ENCODE data around the gene TMEM128. TPM values are rescaled to one million over a fixed set of nuclear protein-coding genes. Genes with fewer than 3 reads are reported as not detected.
A peak's percentile ranks its signal among the peaks of the same experiment; 100 is the strongest.
"Not testable (repeated sequence)": the region's sequence is repeated elsewhere in the genome, so short reads cannot be mapped to it uniquely, and the experiment has no call there.

The TMEM128 gene
- total RNA-seq, 1 donor from 2014 or later: 31.7 TPM

- no peak for DNase-seq (ENCODE audit: low spot score in 2 of 2, unreplicated experiment in 2 of 2)
- TF ChIP-seq, protein P1, sequence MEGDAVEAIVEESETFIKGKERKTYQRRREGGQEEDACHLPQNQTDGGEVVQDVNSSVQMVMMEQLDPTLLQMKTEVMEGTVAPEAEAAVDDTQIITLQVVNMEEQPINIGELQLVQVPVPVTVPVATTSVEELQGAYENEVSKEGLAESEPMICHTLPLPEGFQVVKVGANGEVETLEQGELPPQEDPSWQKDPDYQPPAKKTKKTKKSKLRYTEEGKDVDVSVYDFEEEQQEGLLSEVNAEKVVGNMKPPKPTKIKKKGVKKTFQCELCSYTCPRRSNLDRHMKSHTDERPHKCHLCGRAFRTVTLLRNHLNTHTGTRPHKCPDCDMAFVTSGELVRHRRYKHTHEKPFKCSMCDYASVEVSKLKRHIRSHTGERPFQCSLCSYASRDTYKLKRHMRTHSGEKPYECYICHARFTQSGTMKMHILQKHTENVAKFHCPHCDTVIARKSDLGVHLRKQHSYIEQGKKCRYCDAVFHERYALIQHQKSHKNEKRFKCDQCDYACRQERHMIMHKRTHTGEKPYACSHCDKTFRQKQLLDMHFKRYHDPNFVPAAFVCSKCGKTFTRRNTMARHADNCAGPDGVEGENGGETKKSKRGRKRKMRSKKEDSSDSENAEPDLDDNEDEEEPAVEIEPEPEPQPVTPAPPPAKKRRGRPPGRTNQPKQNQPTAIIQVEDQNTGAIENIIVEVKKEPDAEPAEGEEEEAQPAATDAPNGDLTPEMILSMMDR (IDR thresholded peaks at IDR 0.05; ENCODE audit: unreplicated experiment): no peak
- no peak overlapping the region for H3K27ac Mint-ChIP-seq
- H3K4me3 Mint-ChIP-seq: no peak overlapping the region
- peaks cover 39% of the 10 kb centered on the region for H3K27me3 Mint-ChIP-seq (ENCODE audit: low read depth)
- no peaks in the 10 kb centered on the region for H3K9me3 Mint-ChIP-seq
- H3K36me3 Mint-ChIP-seq: no peaks in the 10 kb centered on the region
- H3K4me1 Mint-ChIP-seq: peaks cover 1% of the 10 kb centered on the region
These were observed 6.2 kb upstream of the TMEM128 start for GRCh38 chr4:4254199-4254598.

DNA sequence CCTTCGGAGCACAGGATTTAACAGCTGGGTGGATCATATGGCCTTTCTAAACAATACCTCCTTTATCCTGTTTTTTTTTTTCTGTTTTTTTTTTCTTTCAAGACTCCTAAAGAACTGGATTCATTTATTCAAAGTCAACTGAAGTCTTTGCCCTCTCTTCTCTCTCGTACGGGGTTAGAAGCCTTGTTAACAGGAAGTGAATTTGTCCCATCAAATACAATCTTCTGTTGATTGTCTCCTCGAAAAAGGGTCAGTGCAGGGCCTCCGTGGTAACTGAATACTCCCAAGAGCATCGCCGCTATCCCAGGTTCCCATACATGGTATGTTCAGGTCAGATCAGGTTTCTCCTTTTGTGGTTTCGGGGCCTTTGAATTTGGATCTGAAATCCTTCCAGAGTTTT lies 1.8 kb upstream of the TMEM128 start:
- Mint-ChIP-seq H3K36me3 (peaks cover 8% of the 10 kb centered on the region), H3K27ac (peak overlapping the region; percentile 7), H3K27me3 (ENCODE audit: low read depth) (peaks cover 20% of the 10 kb centered on the region), H3K4me3 (peak overlapping the region; percentile 49), H3K4me1 (peaks cover 18% of the 10 kb centered on the region), H3K9me3 (no peaks in the 10 kb centered on the region)
- TF ChIP-seq, protein P1 (IDR thresholded peaks at IDR 0.05; ENCODE audit: unreplicated experiment): no peak
- DNase-seq (ENCODE audit: low spot score in 2 of 2, unreplicated experiment in 2 of 2): no peak

DNA sequence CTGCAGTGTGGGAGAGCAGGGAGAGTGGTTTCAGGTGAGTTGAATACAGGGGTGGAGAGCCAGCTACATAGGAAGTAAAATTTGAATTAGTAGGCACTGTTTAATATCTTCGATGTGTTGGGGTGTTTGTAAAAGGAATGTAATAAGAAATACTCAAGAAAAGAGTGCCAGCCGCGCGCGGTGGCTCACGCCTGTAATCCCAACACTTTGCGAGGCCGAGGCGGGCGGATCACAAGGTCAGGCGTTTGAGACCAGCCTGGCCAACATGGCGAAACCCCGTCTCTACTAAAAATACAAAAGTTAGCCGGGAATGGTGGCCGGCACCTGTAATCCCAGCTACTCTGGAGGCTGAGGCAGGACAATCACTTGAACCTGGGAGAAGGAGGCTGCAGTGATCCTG lies 1.3 kb upstream of the TMEM128 start:
- not testable (repeated sequence) for H3K36me3 Mint-ChIP-seq; DNase-seq (ENCODE audit: low spot score in 2 of 2, unreplicated experiment in 2 of 2); H3K9me3 Mint-ChIP-seq
- Mint-ChIP-seq H3K4me3 (peak overlapping the region; percentile 86), H3K27me3 (ENCODE audit: low read depth) (peaks cover 15% of the 10 kb centered on the region), H3K27ac (peak overlapping the region; percentile 97), H3K4me1 (peaks cover 18% of the 10 kb centered on the region)

- peak overlapping the region; percentile 97 for H3K27ac Mint-ChIP-seq
- TF ChIP-seq, protein P1 (IDR thresholded peaks at IDR 0.05; ENCODE audit: unreplicated experiment): no peak
- H3K36me3 Mint-ChIP-seq: peaks cover 10% of the 10 kb centered on the region
- no peaks in the 10 kb centered on the region for H3K9me3 Mint-ChIP-seq
- H3K4me1 Mint-ChIP-seq: peaks cover 18% of the 10 kb centered on the region
- peak overlapping the region; percentile 86 for H3K4me3 Mint-ChIP-seq
- no peak for DNase-seq (ENCODE audit: low spot score in 2 of 2, unreplicated experiment in 2 of 2)
- H3K27me3 Mint-ChIP-seq (ENCODE audit: low read depth): peaks cover 12% of the 10 kb centered on the region
These were observed 821 bp upstream of the TMEM128 start for GRCh38 chr4:4248885-4249203.

DNA sequence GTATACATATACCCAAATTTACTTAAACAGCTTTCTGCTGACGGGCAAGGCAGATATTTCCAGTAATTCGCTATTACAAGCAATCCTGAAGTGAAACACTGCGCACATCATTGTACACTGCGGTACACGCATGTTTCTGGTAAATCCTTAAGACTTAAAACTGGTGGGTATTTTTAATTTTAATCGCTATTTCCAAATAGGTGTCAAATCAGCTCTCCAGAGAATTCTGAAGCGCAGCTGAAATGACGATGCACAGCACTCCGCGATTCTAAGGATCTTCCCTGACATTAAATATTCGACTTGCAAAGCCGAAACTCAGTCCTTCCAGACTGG lies 361 bp downstream of the TMEM128 start:
- H3K9me3 Mint-ChIP-seq: no peaks in the 10 kb centered on the region
- H3K36me3 Mint-ChIP-seq: peaks cover 18% of the 10 kb centered on the region
- TF ChIP-seq, protein P1 (IDR thresholded peaks at IDR 0.05; ENCODE audit: unreplicated experiment): no peak
- no peak for DNase-seq (ENCODE audit: low spot score in 2 of 2, unreplicated experiment in 2 of 2)
- H3K27me3 Mint-ChIP-seq (ENCODE audit: low read depth): peaks cover 4% of the 10 kb centered on the region
- H3K4me1 Mint-ChIP-seq: peaks cover 18% of the 10 kb centered on the region
- H3K4me3 Mint-ChIP-seq: peak overlapping the region; percentile 86
- H3K27ac Mint-ChIP-seq: peak overlapping the region; percentile 97

- no peak overlapping the region for H3K4me3 Mint-ChIP-seq
- peaks cover 18% of the 10 kb centered on the region for H3K4me1 Mint-ChIP-seq
- H3K36me3 Mint-ChIP-seq: peaks cover 29% of the 10 kb centered on the region
- no peaks in the 10 kb centered on the region for H3K9me3 Mint-ChIP-seq
- TF ChIP-seq, protein P1 (IDR thresholded peaks at IDR 0.05; ENCODE audit: unreplicated experiment): no peak
- DNase-seq (ENCODE audit: low spot score in 2 of 2, unreplicated experiment in 2 of 2): no peak
- no peak overlapping the region for H3K27ac Mint-ChIP-seq
- H3K27me3 Mint-ChIP-seq (ENCODE audit: low read depth): no peaks in the 10 kb centered on the region
These were observed 2.9 kb downstream of the TMEM128 start for GRCh38 chr4:4245172-4245571.

DNA sequence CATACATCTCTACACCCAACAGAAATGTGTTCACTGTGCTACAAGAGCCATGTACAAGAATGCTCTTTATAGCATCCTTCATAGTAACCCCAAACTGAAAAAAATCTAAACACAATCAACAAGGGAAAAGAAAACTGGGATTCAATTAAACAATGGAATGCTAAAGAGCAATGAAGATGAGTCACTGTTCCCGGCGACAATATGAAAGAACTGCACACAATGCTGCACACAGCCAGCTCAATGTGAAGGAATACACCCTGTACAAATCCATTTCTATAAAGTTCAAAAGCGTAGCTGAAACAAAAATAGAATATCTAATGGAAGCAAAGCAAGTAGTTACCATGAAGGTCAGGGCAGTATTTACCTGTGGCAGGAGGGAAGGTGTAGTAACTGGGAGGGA lies 8.5 kb downstream of the TMEM128 start:
- H3K36me3 Mint-ChIP-seq: peaks cover 62% of the 10 kb centered on the region
- H3K9me3 Mint-ChIP-seq; H3K27ac Mint-ChIP-seq; H3K27me3 Mint-ChIP-seq (ENCODE audit: low read depth); H3K4me3 Mint-ChIP-seq; H3K4me1 Mint-ChIP-seq; DNase-seq (ENCODE audit: low spot score in 2 of 2, unreplicated experiment in 2 of 2): not testable (repeated sequence)

Measured in mesothelial cell of epicardium (in vitro differentiated cells).